ENCODE results near the gene DMRT1.

The DMRT1 gene

DNA sequence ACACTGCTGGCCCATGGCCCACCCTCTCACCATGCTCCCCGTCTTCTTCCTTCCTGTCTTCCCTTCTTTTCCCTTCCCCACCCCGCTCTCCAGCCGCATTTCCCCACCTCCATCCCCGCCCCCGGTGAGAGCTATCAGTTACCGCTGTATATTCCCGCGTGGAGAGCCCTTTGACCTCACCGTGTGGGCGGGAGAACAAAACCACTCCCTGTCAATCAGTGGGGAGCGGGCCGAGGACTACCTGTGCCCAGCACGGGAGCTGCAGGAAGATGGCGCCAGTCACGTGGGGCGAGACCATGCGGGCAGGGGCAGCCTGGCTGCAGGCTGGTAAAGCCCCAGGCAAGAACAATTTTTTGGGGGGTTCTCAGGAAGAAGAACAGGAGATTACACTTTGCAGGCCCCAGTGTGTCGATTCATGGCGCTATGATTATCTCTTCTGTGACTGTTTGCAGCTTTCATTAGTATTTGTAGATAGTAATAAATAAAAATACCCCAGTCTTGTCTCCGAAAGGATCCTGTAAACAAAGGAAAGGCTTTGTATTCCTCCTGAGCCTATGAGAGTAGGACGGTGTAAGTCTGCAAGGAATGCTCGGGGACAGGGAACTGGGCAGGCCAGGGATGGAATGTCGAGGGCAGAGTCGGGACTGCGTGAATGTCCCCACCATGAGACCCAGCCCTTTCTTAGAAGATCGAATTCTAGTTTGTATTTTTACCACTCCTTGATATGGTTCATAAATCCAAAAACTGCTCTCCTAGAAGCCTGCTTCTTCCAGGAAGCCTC, 14.8 kb upstream of the DMRT1 start:
- no peak overlapping the region for H2AK5ac ChIP-seq (ENCODE audit: low read depth, low read length)
- H3K27ac ChIP-seq (replicated peaks; ENCODE audit: low read length), result no peak overlapping the region
- peak overlapping the region; percentile 64 for H2AFZ ChIP-seq (ENCODE audit: low read length)
- no peak overlapping the region for H3K23ac ChIP-seq (ENCODE audit: low read depth, low read length, poor library complexity)
- H3K27me3 ChIP-seq (ENCODE audit: control insufficient read depth in 3 of 3, insufficient read depth in 3 of 3, low read depth in 1 of 3, low read length in 3 of 3), result no peaks in the 10 kb centered on the region
- H3K79me1 ChIP-seq (ENCODE audit: low read depth, low read length), result no peaks in the 10 kb centered on the region
- H2BK5ac ChIP-seq (ENCODE audit: low read length), result no peak overlapping the region
- no peak overlapping the region for H3K4me2 ChIP-seq (ENCODE audit: insufficient read depth, low read length, poor library complexity, severe bottlenecking)
- H3K4me1 ChIP-seq (ENCODE audit: control insufficient read depth in 2 of 2, insufficient read depth in 1 of 2, low read depth in 1 of 2, low read length in 2 of 2), result no peaks in the 10 kb centered on the region
- peak overlapping the region; percentile 65 for H4K8ac ChIP-seq (ENCODE audit: low read depth, low read length)
- H2BK120ac ChIP-seq (ENCODE audit: low read depth, low read length), result no peak overlapping the region
- H2BK15ac ChIP-seq (ENCODE audit: low read length), result no peak overlapping the region
- no peak overlapping the region for H3K9ac ChIP-seq (ENCODE audit: low read depth, low read length, poor library complexity)
- H3K14ac ChIP-seq (ENCODE audit: low read length), result no peak overlapping the region
- no peak overlapping the region for H3K18ac ChIP-seq (ENCODE audit: low read length)
- H4K91ac ChIP-seq (ENCODE audit: low read depth, low read length, poor library complexity), result no peak overlapping the region
- no peak overlapping the region for H3K4me3 ChIP-seq (ENCODE audit: low read length in 2 of 2)
- no CpG with 5 or more reads among the region's 26 CpGs for WGBS, 2 donors (ENCODE audit: extremely low coverage in 2 of 2, insufficient read length in 2 of 2, insufficient replicate concordance in 1 of 2)
- no peak overlapping the region for H3K4ac ChIP-seq (ENCODE audit: low read length)
- H3K9me3 ChIP-seq (replicated peaks in 1 of 2; ENCODE audit: control insufficient read depth in 2 of 2, insufficient read depth in 1 of 2, low read depth in 1 of 2, low read length in 2 of 2), result no peaks in the 10 kb centered on the region
- peak overlapping the region; percentile 73 for H2BK12ac ChIP-seq (ENCODE audit: low read length)
- no peaks in the 10 kb centered on the region for H3K36me3 ChIP-seq (replicated peaks in 1 of 2; ENCODE audit: control insufficient read depth in 2 of 2, insufficient read depth in 2 of 2, low read length in 2 of 2)
- DNase-seq (ENCODE audit: low spot score), result no peak

- DNase-seq (ENCODE audit: low spot score), result no peak
- H3K4me2 ChIP-seq (ENCODE audit: insufficient read depth, low read length, poor library complexity, severe bottlenecking), result no peak overlapping the region
- peaks cover 7 to 8% of the 10 kb centered on the region in 2 donors for H3K4me1 ChIP-seq (ENCODE audit: control insufficient read depth in 2 of 2, insufficient read depth in 1 of 2, low read depth in 1 of 2, low read length in 2 of 2)
- no peak overlapping the region for H2AK5ac ChIP-seq (ENCODE audit: low read depth, low read length)
- H3K14ac ChIP-seq (ENCODE audit: low read length), result no peak overlapping the region
- no peak overlapping the region for H3K4ac ChIP-seq (ENCODE audit: low read length)
- no peak overlapping the region for H2AFZ ChIP-seq (ENCODE audit: low read length)
- H4K91ac ChIP-seq (ENCODE audit: low read depth, low read length, poor library complexity), result no peak overlapping the region
- no peak overlapping the region for H2BK15ac ChIP-seq (ENCODE audit: low read length)
- H3K18ac ChIP-seq (ENCODE audit: low read length), result no peak overlapping the region
- H2BK12ac ChIP-seq (ENCODE audit: low read length), result no peak overlapping the region
- no CpG with 5 or more reads among the region's 7 CpGs for WGBS, 2 donors (ENCODE audit: extremely low coverage in 2 of 2, insufficient read length in 2 of 2, insufficient replicate concordance in 1 of 2)
- no peak overlapping the region for H3K4me3 ChIP-seq (ENCODE audit: low read length in 2 of 2)
- no peak overlapping the region for H4K8ac ChIP-seq (ENCODE audit: low read depth, low read length)
- H3K23ac ChIP-seq (ENCODE audit: low read depth, low read length, poor library complexity), result no peak overlapping the region
- H3K27ac ChIP-seq (replicated peaks; ENCODE audit: low read length), result no peak overlapping the region
- H3K36me3 ChIP-seq (replicated peaks in 1 of 2; ENCODE audit: control insufficient read depth in 2 of 2, insufficient read depth in 2 of 2, low read length in 2 of 2), result no peaks in the 10 kb centered on the region
- no peak overlapping the region for H2BK120ac ChIP-seq (ENCODE audit: low read depth, low read length)
- H3K9ac ChIP-seq (ENCODE audit: low read depth, low read length, poor library complexity), result no peak overlapping the region
- no peak overlapping the region for H2BK5ac ChIP-seq (ENCODE audit: low read length)
- peaks cover 2% of the 10 kb centered on the region for H3K79me1 ChIP-seq (ENCODE audit: low read depth, low read length)
- H3K27me3 ChIP-seq (ENCODE audit: control insufficient read depth in 3 of 3, insufficient read depth in 3 of 3, low read depth in 1 of 3, low read length in 3 of 3), result peaks cover 16 to 59% (median 35%) of the 10 kb centered on the region in 3 experiments
- H3K9me3 ChIP-seq (replicated peaks in 1 of 2; ENCODE audit: control insufficient read depth in 2 of 2, insufficient read depth in 1 of 2, low read depth in 1 of 2, low read length in 2 of 2), result no peaks in the 10 kb centered on the region
Observed at GRCh38 chr9:840343-840742, 1.2 kb upstream of the DMRT1 start.

DNA sequence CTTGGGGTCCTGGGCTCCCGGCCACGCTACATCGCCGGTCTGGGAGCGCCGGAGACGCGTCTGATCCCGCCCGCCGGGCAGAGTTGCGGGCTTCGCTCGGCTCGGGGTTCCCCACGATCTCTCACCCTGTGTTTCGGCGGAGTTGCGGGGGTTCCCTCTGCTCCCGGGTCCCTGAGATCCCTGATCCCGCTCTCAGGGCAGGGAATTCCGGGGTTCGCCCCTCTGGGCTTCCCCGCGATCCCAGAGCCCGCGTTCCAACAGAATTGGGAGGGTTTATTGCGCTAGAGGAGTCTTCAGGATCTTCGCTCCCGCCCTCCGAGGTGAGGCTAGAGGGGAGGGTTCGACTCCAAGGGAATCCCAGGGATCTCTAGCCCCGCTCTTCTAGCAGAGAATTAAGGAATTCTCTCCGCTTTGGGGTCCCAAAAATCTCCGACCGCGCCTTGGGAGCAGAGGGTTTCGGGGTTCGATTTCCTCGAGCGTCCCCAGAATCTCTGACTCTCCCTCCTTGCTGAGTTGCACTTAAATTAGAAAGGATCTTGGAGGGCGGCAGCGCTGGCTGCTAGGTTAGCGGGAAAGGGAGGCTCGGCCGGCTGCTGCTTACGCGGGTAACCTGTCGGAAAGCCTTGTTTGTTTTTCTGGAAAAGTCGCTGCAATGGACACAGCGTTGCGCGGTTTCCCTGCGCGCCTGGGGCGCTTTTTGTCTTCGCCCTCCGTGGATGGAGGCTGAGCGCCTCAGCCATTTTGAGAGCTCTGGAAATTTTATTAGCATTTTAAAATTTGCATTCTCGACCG, 1.3 kb downstream of the DMRT1 start:
- H3K27ac ChIP-seq (replicated peaks; ENCODE audit: low read length), result no peak overlapping the region
- no peak overlapping the region for H3K23ac ChIP-seq (ENCODE audit: low read depth, low read length, poor library complexity)
- H3K4me2 ChIP-seq (ENCODE audit: insufficient read depth, low read length, poor library complexity, severe bottlenecking), result peak overlapping the region; percentile 54
- H3K4ac ChIP-seq (ENCODE audit: low read length), result no peak overlapping the region
- no peak overlapping the region for H2BK120ac ChIP-seq (ENCODE audit: low read depth, low read length)
- peak overlapping the region; percentile 40 for H2AFZ ChIP-seq (ENCODE audit: low read length)
- no peaks in the 10 kb centered on the region for H3K36me3 ChIP-seq (replicated peaks in 1 of 2; ENCODE audit: control insufficient read depth in 2 of 2, insufficient read depth in 2 of 2, low read length in 2 of 2)
- peak overlapping the region; percentile 71 for H3K18ac ChIP-seq (ENCODE audit: low read length)
- H4K8ac ChIP-seq (ENCODE audit: low read depth, low read length), result no peak overlapping the region
- H4K91ac ChIP-seq (ENCODE audit: low read depth, low read length, poor library complexity), result no peak overlapping the region
- peaks cover 2% of the 10 kb centered on the region for H3K79me1 ChIP-seq (ENCODE audit: low read depth, low read length)
- H2BK12ac ChIP-seq (ENCODE audit: low read length), result no peak overlapping the region
- H2BK5ac ChIP-seq (ENCODE audit: low read length), result no peak overlapping the region
- peak overlapping the region; percentile 88 for H2AK5ac ChIP-seq (ENCODE audit: low read depth, low read length)
- peak overlapping the region; percentile 67 for H2BK15ac ChIP-seq (ENCODE audit: low read length)
- peak; percentile 35 for DNase-seq (ENCODE audit: low spot score)
- H3K9ac ChIP-seq (ENCODE audit: low read depth, low read length, poor library complexity), result no peak overlapping the region
- no peak overlapping the region for H3K14ac ChIP-seq (ENCODE audit: low read length)
- peaks cover 16 to 80% (median 39%) of the 10 kb centered on the region in 3 experiments for H3K27me3 ChIP-seq (ENCODE audit: control insufficient read depth in 3 of 3, insufficient read depth in 3 of 3, low read depth in 1 of 3, low read length in 3 of 3)
- WGBS, 2 donors (ENCODE audit: extremely low coverage in 2 of 2, insufficient read length in 2 of 2, insufficient replicate concordance in 1 of 2), result no CpG with 5 or more reads among the region's 61 CpGs
- no peaks in the 10 kb centered on the region for H3K9me3 ChIP-seq (replicated peaks in 1 of 2; ENCODE audit: control insufficient read depth in 2 of 2, insufficient read depth in 1 of 2, low read depth in 1 of 2, low read length in 2 of 2)
- H3K4me3 ChIP-seq (ENCODE audit: low read length in 2 of 2), result peak overlapping the region in 1 of 2 donors; percentile 69
- peaks cover 7 to 8% of the 10 kb centered on the region in 2 donors for H3K4me1 ChIP-seq (ENCODE audit: control insufficient read depth in 2 of 2, insufficient read depth in 1 of 2, low read depth in 1 of 2, low read length in 2 of 2)

- Histone ChIP-seq H3K27me3 (ENCODE audit: control insufficient read depth in 3 of 3, insufficient read depth in 3 of 3, low read depth in 1 of 3, low read length in 3 of 3) (peaks cover 16 to 81% (median 39%) of the 10 kb centered on the region in 3 experiments), H3K9ac (ENCODE audit: low read depth, low read length, poor library complexity) (no peak overlapping the region)
- no CpG with 5 or more reads among the region's 12 CpGs for WGBS, 2 donors (ENCODE audit: extremely low coverage in 2 of 2, insufficient read length in 2 of 2, insufficient replicate concordance in 1 of 2)
Observed at GRCh38 chr9:843427-843785, 1.9 kb downstream of the DMRT1 start.

More at GRCh38 chr9:843427-843785, 1.9 kb downstream of the DMRT1 start:
- Histone ChIP-seq H3K18ac (ENCODE audit: low read length) (no peak overlapping the region), H3K27ac (replicated peaks; ENCODE audit: low read length) (no peak overlapping the region), H2BK5ac (ENCODE audit: low read length) (no peak overlapping the region), H3K23ac (ENCODE audit: low read depth, low read length, poor library complexity) (no peak overlapping the region), H4K8ac (ENCODE audit: low read depth, low read length) (no peak overlapping the region), H2AFZ (ENCODE audit: low read length) (peak overlapping the region; percentile 40), H3K4me2 (ENCODE audit: insufficient read depth, low read length, poor library complexity, severe bottlenecking) (no peak overlapping the region), H3K79me1 (ENCODE audit: low read depth, low read length) (peaks cover 2% of the 10 kb centered on the region), H3K4ac (ENCODE audit: low read length) (no peak overlapping the region), H2BK120ac (ENCODE audit: low read depth, low read length) (no peak overlapping the region), H2BK12ac (ENCODE audit: low read length) (no peak overlapping the region), H4K91ac (ENCODE audit: low read depth, low read length, poor library complexity) (no peak overlapping the region), H3K9me3 (replicated peaks in 1 of 2; ENCODE audit: control insufficient read depth in 2 of 2, insufficient read depth in 1 of 2, low read depth in 1 of 2, low read length in 2 of 2) (no peaks in the 10 kb centered on the region), H2AK5ac (ENCODE audit: low read depth, low read length) (no peak overlapping the region), H3K4me3 (ENCODE audit: low read length in 2 of 2) (no peak overlapping the region), H2BK15ac (ENCODE audit: low read length) (no peak overlapping the region), H3K36me3 (replicated peaks in 1 of 2; ENCODE audit: control insufficient read depth in 2 of 2, insufficient read depth in 2 of 2, low read length in 2 of 2) (no peaks in the 10 kb centered on the region), H3K14ac (ENCODE audit: low read length) (no peak overlapping the region), H3K4me1 (ENCODE audit: control insufficient read depth in 2 of 2, insufficient read depth in 1 of 2, low read depth in 1 of 2, low read length in 2 of 2) (peaks cover 7 to 8% of the 10 kb centered on the region in 2 donors)
- no peak for DNase-seq (ENCODE audit: low spot score)

Data from neuronal stem cell (in vitro differentiated cells).